ENCODE measurements around the gene UBE2H.

DNA sequence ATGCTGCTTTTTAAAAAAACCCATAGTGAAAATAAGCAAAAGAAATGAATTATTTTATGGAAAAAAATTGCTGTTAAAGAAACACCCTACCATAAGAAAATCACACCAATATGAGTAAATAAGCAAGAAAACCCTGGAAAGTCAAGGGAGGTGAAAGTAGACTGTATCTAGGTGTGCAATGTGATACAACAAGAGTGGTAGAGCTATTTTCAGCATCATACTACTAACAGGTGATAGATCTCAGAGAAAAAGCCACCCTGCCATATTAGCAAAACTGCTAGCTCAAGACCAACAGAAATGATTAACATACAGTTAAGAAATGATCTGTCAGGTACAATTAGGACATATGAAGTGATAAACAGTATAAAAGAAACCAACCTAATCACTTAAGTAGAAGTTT, 54.8 kb downstream of the UBE2H start:
- TF ChIP-seq, protein P1, sequence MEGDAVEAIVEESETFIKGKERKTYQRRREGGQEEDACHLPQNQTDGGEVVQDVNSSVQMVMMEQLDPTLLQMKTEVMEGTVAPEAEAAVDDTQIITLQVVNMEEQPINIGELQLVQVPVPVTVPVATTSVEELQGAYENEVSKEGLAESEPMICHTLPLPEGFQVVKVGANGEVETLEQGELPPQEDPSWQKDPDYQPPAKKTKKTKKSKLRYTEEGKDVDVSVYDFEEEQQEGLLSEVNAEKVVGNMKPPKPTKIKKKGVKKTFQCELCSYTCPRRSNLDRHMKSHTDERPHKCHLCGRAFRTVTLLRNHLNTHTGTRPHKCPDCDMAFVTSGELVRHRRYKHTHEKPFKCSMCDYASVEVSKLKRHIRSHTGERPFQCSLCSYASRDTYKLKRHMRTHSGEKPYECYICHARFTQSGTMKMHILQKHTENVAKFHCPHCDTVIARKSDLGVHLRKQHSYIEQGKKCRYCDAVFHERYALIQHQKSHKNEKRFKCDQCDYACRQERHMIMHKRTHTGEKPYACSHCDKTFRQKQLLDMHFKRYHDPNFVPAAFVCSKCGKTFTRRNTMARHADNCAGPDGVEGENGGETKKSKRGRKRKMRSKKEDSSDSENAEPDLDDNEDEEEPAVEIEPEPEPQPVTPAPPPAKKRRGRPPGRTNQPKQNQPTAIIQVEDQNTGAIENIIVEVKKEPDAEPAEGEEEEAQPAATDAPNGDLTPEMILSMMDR (IDR thresholded peaks at IDR 0.05), result no peak
- TF ChIP-seq POLR2A (IDR thresholded peaks at IDR 0.05), result no peak
